ENCODE results near the gene FAM200C.
A peak's percentile ranks its signal among the peaks of the same experiment; 100 is the strongest.

Gene FAM200C

GRCh38 chr5:160399402-160400353, at the start of gene FAM200C:
Gene FAM200C, minus strand, starts transcription at chr5:160400054. Its CDS starts 4,564 bp downstream, at chr5:160395490.
- peak; percentile 68 for DNase-seq (ENCODE audit: low read depth)

DNA sequence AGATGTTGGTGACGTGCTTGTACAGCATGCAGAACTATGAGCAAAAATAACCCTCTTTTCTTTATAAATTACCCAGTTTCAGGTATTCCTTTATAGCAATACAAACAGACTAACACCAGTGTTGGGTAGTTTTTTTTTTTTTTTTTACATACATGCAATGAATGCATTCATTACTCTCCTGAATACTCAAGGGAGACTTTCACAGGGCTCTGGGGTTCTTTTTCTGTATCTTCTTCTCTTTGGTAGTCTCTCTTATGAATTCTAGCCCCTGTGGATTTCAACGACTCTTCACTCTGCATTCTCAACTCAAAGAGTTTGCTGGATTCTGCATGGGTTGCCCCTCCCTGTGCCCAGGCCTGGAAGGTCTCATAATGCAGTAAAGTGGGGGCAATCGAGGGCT, 49.6 kb upstream of the FAM200C start:
- no peak for DNase-seq (ENCODE audit: low read depth)

- no peak for DNase-seq (ENCODE audit: low read depth)
These were observed 49.0 kb upstream of the FAM200C start for GRCh38 chr5:160448886-160449285.

DNA sequence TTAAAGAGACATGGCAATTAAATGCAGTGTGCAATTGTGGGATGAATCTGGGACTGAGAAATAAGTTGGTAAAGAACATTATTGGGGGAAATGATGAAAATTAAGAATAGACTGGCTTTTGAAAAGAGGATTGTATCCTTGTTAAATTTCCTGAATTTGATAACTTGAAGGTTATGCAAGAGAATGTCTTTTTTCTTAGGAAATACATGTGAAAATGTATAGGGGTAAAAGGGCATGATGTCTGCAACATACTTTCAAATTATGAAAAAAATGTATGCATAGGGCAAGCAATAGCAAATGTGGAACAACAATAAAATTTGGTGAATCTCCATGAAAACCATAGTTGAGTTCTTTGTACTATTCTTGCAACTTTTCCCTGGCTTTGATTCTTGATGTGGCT, 45.9 kb upstream of the FAM200C start:
- no peak for DNase-seq (ENCODE audit: low read depth)

- DNase-seq (ENCODE audit: low read depth): no peak
These were observed 45.3 kb upstream of the FAM200C start for GRCh38 chr5:160445132-160445531.

- DNase-seq (ENCODE audit: low read depth): no peak
These were observed 44.6 kb upstream of the FAM200C start for GRCh38 chr5:160444407-160444806.

GRCh38 chr5:160442824-160443431, 43.1 kb upstream of the FAM200C start:
- no peak for DNase-seq (ENCODE audit: low read depth)

DNA sequence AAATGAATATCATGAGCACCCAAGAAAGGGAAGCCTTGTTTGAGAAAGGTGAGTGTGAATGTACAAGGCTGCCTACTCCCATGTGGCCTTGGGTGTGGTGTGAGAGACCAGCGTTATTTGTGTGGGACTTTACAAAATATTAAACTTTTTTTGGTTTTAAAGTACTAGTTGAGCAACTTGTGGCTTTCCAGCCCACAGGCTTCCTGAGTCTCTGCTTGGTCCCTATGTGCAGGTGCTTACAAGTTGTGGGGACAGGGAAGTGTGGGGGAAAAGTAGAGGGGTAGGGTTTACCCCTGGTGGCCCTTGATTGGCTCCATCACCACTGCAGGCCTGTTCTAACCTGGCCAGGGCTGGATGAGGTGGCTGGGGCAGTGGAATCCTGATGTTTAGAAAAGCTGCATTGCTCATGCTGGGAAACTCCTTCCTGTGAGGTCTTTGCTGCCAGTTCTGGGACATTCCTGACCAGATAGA, 41.5 kb upstream of the FAM200C start:
- no peak for DNase-seq (ENCODE audit: low read depth)

DNA sequence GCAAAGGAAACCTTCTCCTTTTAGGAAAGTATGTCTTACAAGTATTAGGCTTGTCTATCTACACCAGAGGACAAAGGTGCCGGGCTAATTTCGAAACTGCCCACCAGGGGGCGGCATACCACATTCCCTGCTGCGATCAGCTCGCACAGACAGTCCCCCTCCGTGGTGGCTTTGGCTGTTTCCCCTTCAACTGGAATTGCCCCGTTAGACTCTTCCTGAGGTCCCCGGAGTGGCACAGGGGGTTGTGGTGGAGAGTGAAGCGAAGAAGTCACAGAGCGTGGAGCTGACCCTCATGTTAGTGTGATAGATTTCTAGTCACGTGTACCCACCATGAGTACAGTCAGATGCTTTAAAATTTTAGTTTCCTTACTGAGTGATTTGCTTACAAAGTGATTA, 39.3 kb upstream of the FAM200C start:
- peak; percentile 82 for DNase-seq (ENCODE audit: low read depth)

GRCh38 chr5:160438316-160439204, 38.7 kb upstream of the FAM200C start:
- peak; percentile 15 for DNase-seq (ENCODE audit: low read depth)

GRCh38 chr5:160437271-160437670, 37.4 kb upstream of the FAM200C start:
- DNase-seq (ENCODE audit: low read depth): no peak

DNA sequence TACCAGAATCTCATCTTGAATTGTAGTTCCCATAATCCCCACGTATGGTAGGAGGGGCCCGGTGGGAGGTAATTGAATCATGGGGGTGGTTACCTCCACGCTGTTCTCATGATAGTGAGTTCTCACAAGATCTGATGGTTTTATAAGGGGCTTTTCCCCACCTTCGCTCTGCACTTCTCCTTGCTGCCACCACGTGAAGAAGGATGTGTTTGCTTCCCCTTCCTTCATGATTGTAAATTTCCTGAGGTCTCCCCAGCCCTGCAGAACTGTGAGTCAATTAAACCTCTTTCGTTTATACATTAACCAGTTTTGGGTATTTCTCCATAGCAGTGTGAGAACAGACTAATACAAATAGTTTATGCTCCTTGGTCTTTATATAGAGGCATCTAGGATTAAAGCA, 36.8 kb upstream of the FAM200C start:
- peak; percentile 8 for DNase-seq (ENCODE audit: low read depth)

DNA sequence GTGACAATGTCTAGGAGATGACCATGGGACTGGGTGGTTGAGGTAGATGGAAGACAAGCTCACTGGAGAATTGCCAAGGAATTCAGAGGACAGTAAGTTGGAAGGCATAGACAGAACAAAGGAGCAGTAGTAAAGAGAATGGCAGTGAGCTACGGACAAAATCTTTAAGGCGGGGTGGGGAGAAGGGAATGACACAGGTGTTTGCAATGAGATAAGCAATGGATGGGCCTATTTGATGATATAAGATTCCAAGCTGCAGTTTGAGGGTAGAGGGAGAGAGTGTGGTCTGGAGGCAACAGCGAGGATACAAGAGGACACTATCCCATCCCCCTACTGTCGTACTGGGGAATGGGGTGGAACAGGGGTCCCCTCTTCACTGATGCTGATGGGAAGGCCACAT, 36.2 kb upstream of the FAM200C start:
- DNase-seq (ENCODE audit: low read depth): no peak

DNA sequence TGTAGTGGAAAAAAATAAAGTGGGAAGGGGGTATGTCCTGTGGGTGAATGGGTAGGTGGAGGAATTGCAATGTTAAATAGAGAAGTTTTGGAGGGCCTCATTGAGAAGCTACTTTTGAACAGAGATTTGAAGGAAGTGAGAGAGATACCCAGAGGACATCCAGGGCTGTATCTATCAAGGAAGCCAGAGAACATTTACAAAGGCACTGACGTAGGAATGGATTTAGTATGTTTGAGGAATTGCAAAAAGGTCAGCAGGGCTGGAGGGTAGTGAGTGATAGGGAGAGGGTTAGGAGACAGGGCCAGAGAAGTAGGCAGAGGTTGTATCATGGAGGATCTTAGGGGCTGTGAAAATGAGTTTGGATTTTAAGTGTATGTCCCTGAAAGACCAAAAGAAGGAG, 35.7 kb upstream of the FAM200C start:
- no peak for DNase-seq (ENCODE audit: low read depth)

- peak; percentile 10 for DNase-seq (ENCODE audit: low read depth)
These were observed 34.2 kb upstream of the FAM200C start for GRCh38 chr5:160434022-160434531.

DNA sequence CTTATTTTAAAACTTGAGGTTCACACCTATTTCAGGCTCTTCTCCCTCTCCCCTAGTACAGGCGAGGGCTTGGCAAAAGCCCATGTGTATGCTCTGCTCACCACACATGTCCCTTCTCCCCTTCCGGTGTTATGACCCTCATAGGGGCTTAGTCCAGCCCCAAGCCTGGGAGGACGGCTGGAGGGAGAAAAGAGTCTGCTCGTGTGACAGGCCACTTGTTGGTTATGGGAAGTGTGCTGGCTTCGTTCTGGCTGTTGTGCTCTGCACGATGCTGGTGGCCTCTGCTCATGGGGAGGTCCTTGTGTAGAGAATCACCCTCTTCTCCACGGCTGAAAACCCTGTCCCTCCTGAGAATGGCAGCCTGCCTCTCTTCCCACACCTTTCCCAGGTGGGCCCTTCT, 32.9 kb upstream of the FAM200C start:
- no peak for DNase-seq (ENCODE audit: low read depth)

DNA sequence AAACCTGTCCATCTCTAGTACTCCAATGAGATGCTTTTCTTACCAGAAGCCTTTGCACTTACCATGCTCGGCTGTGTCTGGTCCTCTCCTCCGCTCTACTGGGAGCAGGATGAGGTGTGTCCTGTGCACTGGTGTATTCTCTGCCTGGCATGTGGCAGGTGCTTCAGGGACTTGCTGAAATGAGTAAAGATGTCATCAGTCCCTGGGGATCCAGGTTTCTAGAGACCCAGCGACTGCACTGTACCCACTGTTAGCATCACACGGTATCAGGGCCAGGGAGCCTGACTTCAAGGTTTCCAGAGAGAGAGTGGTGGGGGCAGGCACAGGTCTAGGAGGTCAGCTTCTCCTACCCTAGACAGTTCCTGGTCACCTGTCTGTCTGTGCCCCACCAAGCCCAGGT, 32.3 kb upstream of the FAM200C start:
- DNase-seq (ENCODE audit: low read depth): no peak

DNA sequence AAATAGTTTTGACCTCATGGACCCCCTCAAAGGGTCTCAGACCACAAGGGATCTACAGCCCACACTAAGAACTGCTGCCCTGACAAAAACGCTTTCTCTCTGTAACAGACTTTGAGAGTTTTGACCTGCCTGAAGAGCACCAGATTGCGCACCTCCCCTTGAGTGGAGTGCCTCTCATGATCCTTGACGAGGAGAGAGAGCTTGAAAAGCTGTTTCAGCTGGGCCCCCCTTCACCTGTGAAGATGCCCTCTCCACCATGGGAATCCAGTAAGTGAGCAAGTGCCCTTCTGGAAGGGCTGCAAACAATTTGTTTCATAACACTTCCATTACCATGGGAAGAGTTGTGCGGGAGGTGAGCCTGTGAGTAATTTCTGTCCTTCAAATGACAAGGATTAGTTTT, 27.8 kb upstream of the FAM200C start:
- DNase-seq (ENCODE audit: low read depth): no peak

DNA sequence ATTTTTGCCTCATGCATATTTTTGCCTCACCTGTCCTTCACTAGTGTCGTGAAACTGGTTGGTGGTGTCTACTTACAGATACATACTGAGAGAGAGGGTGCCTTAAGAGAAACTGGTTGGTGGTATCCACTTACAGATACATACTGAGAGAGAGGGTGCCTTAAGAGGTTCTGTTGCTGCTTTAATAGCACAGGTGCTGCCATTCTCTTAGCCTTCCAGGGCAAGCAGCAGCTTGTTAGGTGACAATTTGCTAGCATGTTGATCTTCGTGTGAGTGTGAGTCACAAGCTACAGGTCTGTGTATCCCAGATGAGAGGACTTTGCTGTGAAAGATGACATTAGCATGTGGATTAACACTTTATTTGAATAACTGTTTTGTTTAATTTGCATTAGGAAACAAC, 23.2 kb upstream of the FAM200C start:
- no peak for DNase-seq (ENCODE audit: low read depth)

DNA sequence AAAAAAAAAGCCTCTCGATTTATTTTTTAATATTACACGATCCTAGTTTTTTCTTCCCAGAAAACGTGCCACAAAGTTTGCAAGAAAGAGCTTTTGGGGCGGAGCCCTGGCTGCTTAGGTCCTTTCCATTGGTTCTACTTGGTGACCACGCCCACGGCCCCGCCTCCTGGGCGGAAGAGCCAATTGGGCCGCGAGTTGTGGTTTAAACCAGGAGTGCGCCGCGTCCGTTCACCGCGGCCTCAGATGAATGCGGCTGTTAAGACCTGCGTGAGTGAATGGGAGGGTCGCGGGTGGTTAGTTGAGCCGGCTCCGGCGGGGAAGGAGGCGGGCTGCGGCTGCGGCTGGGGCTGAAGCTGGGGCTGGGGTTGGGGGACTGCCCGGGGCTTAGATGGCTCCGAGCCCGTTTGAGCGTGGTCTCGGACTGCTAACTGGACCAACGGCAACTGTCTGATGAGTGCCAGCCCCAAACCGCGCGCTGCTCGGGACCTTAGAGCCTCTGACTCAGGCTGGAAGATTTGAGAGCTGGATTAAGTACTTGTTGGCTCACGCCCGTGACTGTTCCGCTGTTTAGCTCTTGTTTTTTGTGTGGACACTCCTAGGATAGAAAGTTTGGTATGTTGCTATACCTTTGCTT, 21.9 kb upstream of the FAM200C start, which contains the start of gene PTTG1:
PTTG1 (plus strand) TSS at position 231 of the 634 bp plus-strand sequence. CDS start 458 bp downstream, outside the sequence.
- DNase-seq (ENCODE audit: low read depth): peak; percentile 93

- DNase-seq (ENCODE audit: low read depth): no peak
These were observed 20.4 kb upstream of the FAM200C start for GRCh38 chr5:160420331-160420610.
